NCI-H460 (cell line): ENCODE measurements around the gene KANTR. TPM values are rescaled to one million over a fixed set of nuclear protein-coding genes. Genes with fewer than 3 reads are reported as not detected.

ENCODE experiments used
- DNase-seq: peaks from one replicate; pipeline ENCODE4 v3.0.0-alpha.2; 2016; ENCODE audit warnings: low read depth; ENCODE audit errors: extremely low read depth
- total RNA-seq: library from RNA; depleted of rRNA; stranded (reverse); fragments of >200 nt; shearing (Covaris generic); gene quantifications from 2 replicates; pipeline ENCODE4 v1.2.3, GENCODE V29; 2014

Gene KANTR
- total RNA-seq, 1 experiment from 2014 or later, result 8.0 TPM

DNA sequence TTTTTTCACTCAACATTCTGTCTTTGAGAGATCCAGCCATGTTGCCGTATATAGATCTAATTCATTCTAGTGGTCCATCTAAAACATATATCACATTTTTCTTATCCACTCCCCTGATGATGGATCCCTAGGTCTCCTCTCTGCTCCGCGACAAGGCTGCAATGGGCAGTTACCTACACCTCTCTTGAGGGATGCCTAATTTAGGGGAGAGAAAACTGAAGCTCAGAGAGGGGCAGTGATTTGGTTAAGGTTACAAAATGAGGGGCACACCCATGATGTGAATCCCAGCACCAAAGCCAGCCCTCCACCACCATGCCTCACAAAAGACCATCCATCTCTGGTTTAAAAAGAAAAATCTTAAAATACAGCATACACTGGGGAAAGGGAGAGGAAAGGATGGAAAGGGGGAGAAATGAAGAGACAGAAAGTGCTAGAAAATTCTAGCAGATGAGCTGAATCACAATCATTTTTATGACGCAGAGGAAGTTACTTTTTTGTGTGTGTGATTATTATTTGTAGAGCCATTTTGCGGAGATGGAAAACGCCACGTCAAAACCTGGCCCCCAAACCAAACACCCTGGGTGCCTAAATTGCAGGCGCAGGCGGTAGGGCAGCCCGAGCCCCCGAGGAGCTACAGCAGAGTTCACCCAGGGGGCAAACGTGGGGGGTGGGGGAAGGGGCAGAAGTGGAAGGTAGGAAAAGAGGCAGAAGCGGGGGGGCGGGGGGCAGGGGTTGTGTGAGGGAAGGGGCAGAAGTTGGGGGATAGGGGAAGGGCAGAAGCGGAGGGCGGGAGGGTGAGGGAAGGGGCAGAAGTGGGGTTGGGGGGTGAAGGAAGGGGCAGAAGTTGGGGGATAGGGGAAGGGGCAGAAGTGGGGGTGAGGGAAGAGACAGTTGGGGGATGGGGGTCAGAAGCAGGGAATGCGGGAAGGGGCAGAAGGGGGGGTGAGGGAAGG lies 13.0 kb upstream of the KANTR start:
- DNase-seq, result no peak

- DNase-seq, result peak; percentile 95
Observed at GRCh38 chrX:53081925-53082772, 11.8 kb upstream of the KANTR start, which contains the start of gene TSPYL2. Gene TSPYL2 (plus strand): TSS chrX:53082367. CDS start chrX:53082499, 132 bp downstream.

- no peak for DNase-seq
Observed at GRCh38 chrX:53082773-53083616, 10.9 kb upstream of the KANTR start.

DNA sequence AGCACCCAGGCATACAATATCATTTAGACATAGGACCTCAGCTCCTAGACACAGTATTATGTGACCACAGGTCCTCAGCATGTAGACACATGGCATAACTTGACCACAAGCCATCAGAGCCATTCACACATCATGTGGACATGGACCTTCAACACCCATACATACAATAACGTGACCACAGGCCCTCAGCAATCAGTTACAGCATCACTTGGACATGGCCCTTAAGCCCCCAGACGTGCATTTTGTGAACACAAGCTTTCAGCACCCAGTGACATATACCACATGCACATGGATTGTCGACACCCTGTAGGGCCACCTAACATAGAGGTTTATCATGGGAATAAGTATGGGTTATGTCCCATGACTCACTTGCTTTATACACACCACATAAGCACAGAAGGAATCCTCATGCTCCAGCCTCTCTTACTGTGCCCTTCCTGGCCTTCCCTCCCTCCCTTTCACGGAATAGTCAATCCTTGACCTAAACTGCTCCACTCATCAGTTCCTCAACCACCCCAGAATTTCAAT lies 9.8 kb upstream of the KANTR start:
- DNase-seq, result no peak

DNA sequence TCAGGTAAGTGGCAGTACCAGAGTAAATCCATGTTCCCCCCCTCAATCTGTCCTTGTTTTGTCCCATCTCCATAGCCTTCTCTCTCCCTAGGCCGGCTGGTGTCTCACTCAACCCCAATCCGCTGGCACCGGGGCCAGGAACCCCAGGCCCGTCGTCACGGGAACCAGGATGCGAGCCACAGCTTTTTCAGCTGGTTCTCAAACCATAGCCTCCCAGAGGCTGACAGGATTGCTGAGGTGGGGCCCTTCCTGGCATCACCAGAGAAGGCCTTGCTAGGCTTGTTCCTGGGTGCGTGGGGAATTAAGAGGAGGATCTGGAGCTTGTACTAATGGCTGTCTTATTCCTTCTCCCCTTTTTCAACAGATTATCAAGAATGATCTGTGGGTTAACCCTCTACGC lies 9.1 kb upstream of the KANTR start:
- DNase-seq, result no peak

- no peak for DNase-seq
Observed at GRCh38 chrX:53085661-53086229, 8.2 kb upstream of the KANTR start.

GRCh38 chrX:53086464-53086863 lies 7.5 kb upstream of the KANTR start:
- no peak for DNase-seq

- no peak for DNase-seq
Observed at GRCh38 chrX:53087388-53087831, 6.5 kb upstream of the KANTR start.

GRCh38 chrX:53088136-53088974 lies 5.6 kb upstream of the KANTR start:
- DNase-seq, result peak; percentile 47

- DNase-seq, result peak; percentile 49
Observed at GRCh38 chrX:53089224-53089842, 4.6 kb upstream of the KANTR start.

DNA sequence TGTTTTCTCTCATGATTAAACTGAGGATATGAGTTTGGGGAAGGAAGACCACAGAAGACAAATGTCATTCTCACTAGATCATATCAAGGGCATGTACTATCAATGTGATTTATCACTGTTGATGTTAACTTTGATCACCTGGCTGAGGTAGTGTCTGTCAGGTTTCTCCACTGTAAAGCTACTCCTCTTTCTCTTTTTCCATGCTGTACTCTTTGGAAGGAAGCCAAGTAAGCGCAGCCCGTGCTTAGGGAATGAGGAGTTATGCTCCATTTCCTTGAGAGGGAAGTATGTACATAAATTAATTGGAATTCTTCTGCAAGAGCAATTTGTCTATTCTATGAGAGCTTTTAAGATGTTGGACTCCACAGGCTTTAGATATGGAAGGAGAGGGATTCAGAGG lies 4.0 kb upstream of the KANTR start:
- DNase-seq, result no peak

DNA sequence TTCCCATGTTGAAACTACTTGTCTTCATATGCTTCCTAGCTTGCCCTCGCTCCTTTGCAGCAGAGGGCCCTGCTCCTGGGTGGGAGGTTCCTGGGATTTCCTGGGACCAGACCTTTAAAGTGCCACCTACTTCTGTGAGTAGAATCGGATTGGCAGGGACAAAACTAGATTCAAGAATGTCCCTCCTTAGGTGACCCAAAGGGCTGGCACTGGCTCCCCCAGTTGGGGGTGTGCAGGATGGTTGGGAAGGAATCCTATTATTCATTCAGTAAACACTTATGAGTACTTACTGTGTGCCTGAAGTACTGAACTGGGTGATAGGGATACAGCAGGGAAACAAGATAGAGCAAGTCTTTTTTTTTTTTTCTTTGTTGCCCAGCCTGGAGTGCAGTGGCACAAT lies 2.6 kb upstream of the KANTR start:
- no peak for DNase-seq

- peak; percentile 82 for DNase-seq
Observed at GRCh38 chrX:53093177-53093655, 726 bp upstream of the KANTR start.

DNA sequence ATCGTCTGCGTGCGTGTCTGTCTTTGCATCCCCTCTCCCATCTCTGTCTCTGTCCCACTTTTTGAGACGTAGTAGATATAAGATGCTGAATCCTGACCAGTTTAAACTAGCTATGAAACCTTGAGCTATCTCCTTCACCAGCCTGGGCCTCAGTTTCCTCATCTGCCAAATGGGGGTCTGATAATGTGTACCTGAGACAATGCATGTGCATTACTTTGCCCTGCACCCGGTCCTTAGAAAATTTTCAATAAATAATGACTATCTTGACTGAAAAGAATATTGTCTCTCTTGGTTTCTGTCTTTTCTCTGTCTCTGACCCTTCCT lies 602 bp downstream of the KANTR start:
- DNase-seq, result no peak

DNA sequence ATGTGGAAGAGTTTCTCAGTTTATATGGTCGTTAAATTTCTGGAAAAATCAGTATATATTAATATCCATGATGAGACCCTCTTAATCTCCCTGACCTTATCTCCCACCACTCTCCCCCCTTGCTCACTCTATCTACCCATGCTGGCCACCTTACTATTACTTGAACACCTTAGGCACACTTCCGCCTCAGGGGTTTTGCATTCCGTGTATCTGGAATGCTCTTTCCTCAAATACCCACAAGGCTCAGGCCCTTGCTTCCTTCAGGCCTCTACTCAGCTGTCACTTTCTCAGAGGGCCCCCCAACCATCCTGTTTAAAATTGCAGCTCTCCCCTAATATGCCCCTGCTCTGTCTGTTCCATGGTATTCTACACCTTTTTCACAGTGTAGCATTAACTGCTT lies 1.9 kb downstream of the KANTR start:
- no peak for DNase-seq

GRCh38 chrX:53114864-53115549 lies 21.1 kb downstream of the KANTR start:
- DNase-seq, result no peak

- no peak for DNase-seq
Observed at GRCh38 chrX:53115550-53115874, 21.6 kb downstream of the KANTR start.

- DNase-seq, result no peak
Observed at GRCh38 chrX:53116101-53116500, 22.2 kb downstream of the KANTR start.
